Spleen (tissue), 11 donors: Measurements from ENCODE around the gene OSBPL10. TPM values are rescaled to one million over a fixed set of nuclear protein-coding genes. Genes with fewer than 3 reads are reported as not detected.

Experiments used
- DNase-seq: peaks from one replicate; pipeline ENCODE4 v3.0.0-alpha.2; 2020
- H3K27ac ChIP-seq, 8 donors: fragments of 200-600 bp; sonication (generic) in 7 of 8; 1 replicate in 4 of 8; 2 replicates in 4 of 8; pipeline versions ENCODE4 v1.5.0 to v1.8.0; 2016 to 2021; ENCODE audit warnings: inconsistent platforms in 4 of 8, mild to moderate bottlenecking in 4 of 8, moderate library complexity in 1 of 8
- H3K27me3 ChIP-seq, 7 donors: fragments of 200-600 bp; sonication (generic) in 6 of 7; replicated peaks in 1 of 7; 1 replicate in 4 of 7; 2 replicates in 3 of 7; pipeline versions ENCODE4 v1.5.0 to v1.8.0; 2016 to 2021; ENCODE audit warnings: inconsistent platforms in 3 of 7, mild to moderate bottlenecking in 1 of 7
- H3K36me3 ChIP-seq, 6 donors: fragments of 200-600 bp; sonication (generic) in 5 of 6; 1 replicate in 4 of 6; 2 replicates in 2 of 6; pipeline versions ENCODE4 v1.5.0 to v1.8.0; 2016 to 2021; ENCODE audit warnings: inconsistent platforms in 2 of 6
- H3K4me1 ChIP-seq, 6 donors: fragments of 200-600 bp; sonication (generic) in 5 of 6; 1 replicate in 3 of 6; 2 replicates in 3 of 6; pipeline versions ENCODE4 v1.5.0 to v1.8.0; 2016 to 2021; ENCODE audit warnings: inconsistent platforms in 3 of 6
- H3K4me3 ChIP-seq, 8 donors: fragments of 200-600 bp; sonication (generic) in 7 of 8; 1 replicate in 4 of 8; 2 replicates in 4 of 8; pipeline versions ENCODE4 v1.5.0 to v1.8.0; 2016 to 2021; ENCODE audit warnings: inconsistent platforms in 4 of 8, mild to moderate bottlenecking in 4 of 8, moderate library complexity in 2 of 8
- H3K9me3 ChIP-seq, 8 donors: fragments of 200-600 bp; sonication (generic) in 7 of 8; 1 replicate in 4 of 8; 2 replicates in 4 of 8; pipeline versions ENCODE4 v1.5.0 to v1.8.0; 2016 to 2021; ENCODE audit warnings: inconsistent platforms in 4 of 8
- POLR2A ChIP-seq, 3 donors: fragments of 450-650 bp; IDR thresholded peaks; one replicate each; pipeline ENCODE4 v1.5.1; 2017; ENCODE audit warnings: antibody characterized with exemption in 3 of 3, mild to moderate bottlenecking in 1 of 3
- POLR2AphosphoS5 ChIP-seq, 3 donors: sonication (generic); formaldehyde crosslinking; IDR thresholded peaks; one replicate each; pipeline ENCODE4 v1.5.1; 2017; ENCODE audit warnings: antibody characterized with exemption in 3 of 3
- WGBS, 5 donors: extraction: QIAGEN DNeasy Blood & Tissue Kit in 3 of 5; methylation state at CpG; one replicate each; pipeline versions ENCODE4 v1.1.5 to v1.1.7; 2013 to 2018; 5-methylcytosine and 5-hydroxymethylcytosine counted together
- intact Hi-C: fragments of 100-400 bp; cut with DNase I; formaldehyde crosslinking; loops from one replicate; pipeline ENCODE4 v1.15.0; 2023; ENCODE audit warnings: low total_unique reads
- polyA plus RNA-seq, 3 donors: library from polyadenylated mRNA; stranded (reverse); fragments of 200-250 nt; gene quantifications; one replicate each; pipeline ENCODE4 v1.2.1, GENCODE V29; 2013
- total RNA-seq, 7 donors: library from RNA; depleted of rRNA in 3 of 7; stranded (reverse); fragments of >200 nt in 3 of 7; fragmentation: NEBNext Ultra II Directional in 4 of 7; extraction: Animal tissue kit (Norgen Biotek cat#: 25700) in 4 of 7; gene quantifications; one replicate each; pipeline versions ENCODE4 v1.1.0 to v1.2.1, GENCODE V29; 2016 to 2021
- TF ChIP-seq, protein P1 (sequence below), 11 experiments: fragments of 200-600 bp in 7 of 11; fragments of 450-650 bp in 4 of 11; sonication (generic) in 4 of 11; IDR thresholded peaks in 8 of 11; conservative IDR thresholded peaks in 3 of 11; 1 replicate in 7 of 11; 2 replicates in 4 of 11; pipeline versions ENCODE4 v1.4.0 to v1.8.0; 2016 to 2021; ENCODE audit warnings: antibody characterized with exemption in 11 of 11, inconsistent platforms in 4 of 11, mild to moderate bottlenecking in 1 of 11
- donor health status: healthy with polysubstance abuse.
- donor health status: DM: no; HTN: no; CAD: no; lungs with moderate emphysema.
- donor health status: DM: no; HTN: no; CAD: no.
- donor health status: Bipolar disorder and iron deficiency.
- donor health status: healthy.
- donor health status: DM: no; HTN: no; CAD: no.
- donor health status: DM: yes; HTN: yes; CAD: no.

OSBPL10 gene
- total and polyA plus RNA-seq, 10 donors, result 3.8 to 95.1 (median 56.5) TPM

DNA sequence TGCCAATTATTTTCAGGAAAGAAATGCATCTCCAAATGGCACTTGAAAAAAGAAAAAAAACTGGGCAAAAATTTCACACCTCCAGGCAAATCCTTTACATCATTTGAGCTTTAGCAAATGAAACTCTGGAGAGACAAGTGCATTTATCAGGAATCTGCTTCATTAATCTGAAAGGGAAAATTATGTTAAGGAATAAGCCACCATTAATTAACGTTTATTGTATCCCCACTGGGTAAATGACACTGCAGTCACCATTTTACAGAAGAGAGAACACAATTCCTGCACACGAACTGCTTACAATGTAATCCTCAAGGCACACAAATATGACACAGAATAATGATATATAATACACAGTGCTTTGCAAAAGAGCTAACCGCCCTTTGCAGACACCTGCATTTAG lies 217.3 kb downstream of the OSBPL10 start:
- no peak overlapping the region for H3K27ac ChIP-seq
- no peaks in the 10 kb centered on the region for H3K36me3 ChIP-seq
- H3K9me3 ChIP-seq, result no peaks in the 10 kb centered on the region
- intact Hi-C loops, result loop anchor here (10.0 kb wide), 1 partner anchor 149 kb away; no protein-coding TSS in a partner anchor
- H3K27me3 ChIP-seq, result no peaks in the 10 kb centered on the region
- DNase-seq, result no peak
- no peak overlapping the region for H3K4me3 ChIP-seq
- TF ChIP-seq POLR2A (IDR thresholded peaks at IDR 0.05) (no peak), POLR2AphosphoS5 (IDR thresholded peaks at IDR 0.05) (no peak)
- TF ChIP-seq, protein P1, sequence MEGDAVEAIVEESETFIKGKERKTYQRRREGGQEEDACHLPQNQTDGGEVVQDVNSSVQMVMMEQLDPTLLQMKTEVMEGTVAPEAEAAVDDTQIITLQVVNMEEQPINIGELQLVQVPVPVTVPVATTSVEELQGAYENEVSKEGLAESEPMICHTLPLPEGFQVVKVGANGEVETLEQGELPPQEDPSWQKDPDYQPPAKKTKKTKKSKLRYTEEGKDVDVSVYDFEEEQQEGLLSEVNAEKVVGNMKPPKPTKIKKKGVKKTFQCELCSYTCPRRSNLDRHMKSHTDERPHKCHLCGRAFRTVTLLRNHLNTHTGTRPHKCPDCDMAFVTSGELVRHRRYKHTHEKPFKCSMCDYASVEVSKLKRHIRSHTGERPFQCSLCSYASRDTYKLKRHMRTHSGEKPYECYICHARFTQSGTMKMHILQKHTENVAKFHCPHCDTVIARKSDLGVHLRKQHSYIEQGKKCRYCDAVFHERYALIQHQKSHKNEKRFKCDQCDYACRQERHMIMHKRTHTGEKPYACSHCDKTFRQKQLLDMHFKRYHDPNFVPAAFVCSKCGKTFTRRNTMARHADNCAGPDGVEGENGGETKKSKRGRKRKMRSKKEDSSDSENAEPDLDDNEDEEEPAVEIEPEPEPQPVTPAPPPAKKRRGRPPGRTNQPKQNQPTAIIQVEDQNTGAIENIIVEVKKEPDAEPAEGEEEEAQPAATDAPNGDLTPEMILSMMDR (IDR thresholded peaks at IDR 0.05 in 8 of 11, conservative IDR thresholded peaks at IDR 0.05 in 3 of 11), result no peak
- peaks cover 0 to 21% (median 5%) of the 10 kb centered on the region in 6 donors for H3K4me1 ChIP-seq
- WGBS, 5 donors, result 65 to 76% (median 67%) methylated on average over 3 of the region's 3 CpGs

DNA sequence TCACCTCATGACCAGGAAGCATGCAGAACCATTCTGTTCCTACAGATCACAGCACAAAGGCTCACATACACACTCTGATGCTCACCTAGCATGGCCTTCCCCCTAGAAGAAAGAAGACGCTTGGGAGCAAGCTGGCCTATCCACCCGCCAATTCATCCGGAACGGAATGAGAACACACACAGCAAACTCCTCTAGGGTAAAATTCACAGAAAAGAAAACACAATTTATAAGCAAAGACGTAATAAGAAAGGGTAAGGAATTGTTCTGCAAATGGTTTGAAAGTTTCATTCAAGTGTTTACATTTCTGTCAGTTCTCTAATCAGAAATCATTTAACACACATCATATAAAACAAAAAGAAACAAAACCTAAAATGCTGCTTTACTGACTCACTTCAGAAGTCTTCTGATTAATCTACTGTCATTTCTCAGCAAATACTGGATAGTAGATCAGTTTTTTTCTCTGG lies 218.1 kb downstream of the OSBPL10 start:
- H3K27me3 ChIP-seq, result no peaks in the 10 kb centered on the region
- no peaks in the 10 kb centered on the region for H3K36me3 ChIP-seq
- H3K9me3 ChIP-seq, result no peaks in the 10 kb centered on the region
- H3K4me3 ChIP-seq, result no peak overlapping the region
- no peak overlapping the region for H3K27ac ChIP-seq
- no peak for DNase-seq
- peaks cover 0 to 18% (median 4%) of the 10 kb centered on the region in 6 donors for H3K4me1 ChIP-seq
- intact Hi-C loops, result loop anchor here (10.0 kb wide), 1 partner anchor 148 kb away; no protein-coding TSS in a partner anchor
- no peak for TF ChIP-seq POLR2AphosphoS5 (IDR thresholded peaks at IDR 0.05)
- TF ChIP-seq, protein P1 (IDR thresholded peaks at IDR 0.05 in 8 of 11, conservative IDR thresholded peaks at IDR 0.05 in 3 of 11), result no peak
- no peak for TF ChIP-seq POLR2A (IDR thresholded peaks at IDR 0.05)
- 94 to 99% (median 96%) methylated on average over 5 of the region's 5 CpGs for WGBS, 5 donors

DNA sequence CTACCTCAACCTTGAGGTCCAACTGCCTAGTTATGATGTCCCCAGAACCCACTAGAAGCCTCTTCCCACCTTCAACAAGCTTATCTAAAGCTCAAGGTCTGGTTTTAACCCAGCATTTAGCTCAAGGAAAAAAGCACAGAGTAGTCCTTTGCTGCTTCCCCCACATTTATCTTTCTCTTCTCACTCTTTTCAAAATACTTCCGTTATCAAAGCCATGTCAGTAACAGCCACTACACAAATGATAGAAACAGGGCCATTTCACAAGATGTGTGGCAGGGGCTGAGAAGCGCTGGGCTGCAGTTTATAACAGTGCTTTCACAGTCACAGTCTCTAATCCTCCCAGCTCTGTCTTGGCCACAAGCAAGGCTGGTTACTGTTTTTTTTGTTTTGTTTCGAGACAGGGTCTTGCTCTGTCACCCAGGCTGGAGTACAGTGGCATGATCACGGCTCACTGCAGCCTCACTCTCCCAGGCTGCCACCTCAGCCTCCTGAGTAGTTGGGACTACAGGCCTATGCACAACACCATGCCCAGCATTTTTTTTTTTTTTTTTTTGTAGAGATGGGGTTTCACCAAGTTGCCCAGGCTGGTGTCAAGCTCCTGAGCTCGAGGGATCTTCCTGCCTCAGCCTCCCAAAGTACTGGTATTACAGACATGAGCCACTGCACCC lies 218.8 kb downstream of the OSBPL10 start:
- peak overlapping the region in 3 of 8 donors; percentile 4 to 34 (median 5) for H3K27ac ChIP-seq
- no peaks in the 10 kb centered on the region for H3K36me3 ChIP-seq
- WGBS, 5 donors, result 47 to 82% (median 60%) methylated on average over 5 of the region's 5 CpGs
- intact Hi-C loops, result loop anchor here (10.0 kb wide), 1 partner anchor 147 kb away; no protein-coding TSS in a partner anchor
- no peaks in the 10 kb centered on the region for H3K9me3 ChIP-seq
- TF ChIP-seq, protein P1 (IDR thresholded peaks at IDR 0.05 in 8 of 11, conservative IDR thresholded peaks at IDR 0.05 in 3 of 11), result no peak
- no peak for TF ChIP-seq POLR2AphosphoS5 (IDR thresholded peaks at IDR 0.05)
- TF ChIP-seq POLR2A (IDR thresholded peaks at IDR 0.05), result no peak
- H3K4me1 ChIP-seq, result peaks cover 0 to 15% (median 4%) of the 10 kb centered on the region in 6 donors
- no peaks in the 10 kb centered on the region for H3K27me3 ChIP-seq
- no peak for DNase-seq
- H3K4me3 ChIP-seq, result no peak overlapping the region

DNA sequence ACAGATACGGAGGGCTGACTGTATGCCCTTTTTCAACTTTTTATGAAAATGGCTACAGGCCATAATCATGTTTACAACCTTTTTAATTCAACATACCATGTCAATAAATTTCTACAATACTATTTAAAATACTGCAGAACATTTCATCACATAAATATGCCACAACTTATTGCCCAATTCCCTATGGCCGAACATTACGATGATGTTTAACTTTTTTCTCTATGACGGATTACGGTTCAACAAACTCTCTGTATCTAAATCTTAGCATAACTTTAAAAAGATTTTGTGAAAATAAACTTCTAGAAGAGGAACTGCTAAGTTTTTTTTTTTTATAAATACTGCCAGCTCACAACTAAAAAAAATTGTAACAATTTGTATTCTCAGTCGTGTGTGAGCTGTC lies 220.4 kb downstream of the OSBPL10 start:
- H3K36me3 ChIP-seq, result no peaks in the 10 kb centered on the region
- WGBS, 5 donors, result 51 to 83% (median 74%) methylated on average over 6 of the region's 6 CpGs

More for the DNA sequence above, 220.4 kb downstream of the OSBPL10 start:
- H3K4me1 ChIP-seq, result peaks cover 0 to 29% (median 12%) of the 10 kb centered on the region in 6 donors
- no peak for DNase-seq
- no peak overlapping the region for H3K4me3 ChIP-seq
- no peak overlapping the region for H3K27ac ChIP-seq
- intact Hi-C loops, result loop anchor here (10.0 kb wide), 1 partner anchor 146 kb away; no protein-coding TSS in a partner anchor
- TF ChIP-seq POLR2A (IDR thresholded peaks at IDR 0.05) (no peak), POLR2AphosphoS5 (IDR thresholded peaks at IDR 0.05) (no peak)
- TF ChIP-seq, protein P1 (IDR thresholded peaks at IDR 0.05 in 8 of 11, conservative IDR thresholded peaks at IDR 0.05 in 3 of 11), result no peak
- H3K27me3 ChIP-seq, result no peaks in the 10 kb centered on the region
- H3K9me3 ChIP-seq, result no peaks in the 10 kb centered on the region
